ENCODE results near the gene ASPG.

- TF ChIP-seq TAF1 (IDR thresholded peaks at IDR 0.05; ENCODE audit: borderline replicate concordance, low read depth, low read length) (no peak), POLR2AphosphoS5 (IDR thresholded peaks at IDR 0.05; ENCODE audit: low read depth, low read length) (no peak), POLR2A (IDR thresholded peaks at IDR 0.05; ENCODE audit: low read depth, low read length) (no peak)
Observed at GRCh38 chr14:104085889-104086201, 345 bp downstream of the ASPG start.
